Type B pancreatic cell (in vitro differentiated cells): ENCODE data around the gene CAPN10. TPM values are rescaled to one million over a fixed set of nuclear protein-coding genes. Genes with fewer than 3 reads are reported as not detected.

Experiments used
- DNase-seq: peaks from one replicate; pipeline ENCODE4 v3.0.0; 2021; ENCODE audit warnings: mixed read lengths; ENCODE audit not compliant: unreplicated experiment; ENCODE audit errors: extremely low spot score
- H3K27ac Mint-ChIP-seq: 2 replicates; pipeline ENCODE4 v1.8.0; 2021; ENCODE audit warnings: mild to moderate bottlenecking, mixed read lengths
- H3K27me3 Mint-ChIP-seq: 2 replicates; pipeline ENCODE4 v1.8.0; 2021; ENCODE audit warnings: mixed read lengths
- H3K36me3 Mint-ChIP-seq: 2 replicates; pipeline ENCODE4 v1.8.0; 2021; ENCODE audit warnings: mixed read lengths
- H3K4me1 Mint-ChIP-seq: one replicate; pipeline ENCODE4 v1.8.0; 2021; ENCODE audit warnings: mixed read lengths; ENCODE audit not compliant: unreplicated experiment
- H3K4me3 Mint-ChIP-seq: 2 replicates; pipeline ENCODE4 v1.8.0; 2021; ENCODE audit warnings: mild to moderate bottlenecking, mixed read lengths
- H3K9me3 Mint-ChIP-seq: 2 replicates; pipeline ENCODE4 v1.8.0; 2021; ENCODE audit warnings: mixed read lengths
- CTCF ChIP-seq: fragments of 200-600 bp; sonication (generic); conservative IDR thresholded peaks from 2 replicates; pipeline ENCODE4 v1.5.0; 2021; ENCODE audit warnings: antibody characterized with exemption, mild to moderate bottlenecking
- total RNA-seq: library from RNA; stranded (reverse); gene quantifications from 2 replicates; pipeline ENCODE4 v1.2.1, GENCODE V29; 2021; ENCODE audit warnings: low replicate concordance

Gene CAPN10
- total RNA-seq, 1 donor from 2014 or later = 55.2 TPM

- no peak for TF ChIP-seq CTCF
- Mint-ChIP-seq H3K27ac (no peak overlapping the region), H3K9me3 (no peaks in the 10 kb centered on the region), H3K36me3 (peaks cover 3% of the 10 kb centered on the region), H3K4me1 (peaks cover 1% of the 10 kb centered on the region), H3K27me3 (no peaks in the 10 kb centered on the region), H3K4me3 (no peak overlapping the region)
- DNase-seq = no peak
Measured at GRCh38 chr2:240599141-240599583, 12.6 kb downstream of the CAPN10 start.

GRCh38 chr2:240600451-240600961 is 14.0 kb downstream of the CAPN10 start:
- Mint-ChIP-seq H3K4me1 (peaks cover 9% of the 10 kb centered on the region), H3K9me3 (no peaks in the 10 kb centered on the region), H3K27me3 (no peaks in the 10 kb centered on the region), H3K36me3 (peaks cover 3% of the 10 kb centered on the region), H3K4me3 (no peak overlapping the region), H3K27ac (no peak overlapping the region)
- DNase-seq = no peak
- TF ChIP-seq CTCF = no peak

- Mint-ChIP-seq H3K9me3 (no peaks in the 10 kb centered on the region), H3K4me3 (no peak overlapping the region), H3K27ac (no peak overlapping the region), H3K36me3 (peaks cover 3% of the 10 kb centered on the region), H3K27me3 (no peaks in the 10 kb centered on the region), H3K4me1 (peaks cover 9% of the 10 kb centered on the region)
- no peak for DNase-seq
- TF ChIP-seq CTCF = no peak
Measured at GRCh38 chr2:240601061-240601830, 14.7 kb downstream of the CAPN10 start.

- peaks cover 3% of the 10 kb centered on the region for H3K36me3 Mint-ChIP-seq
- H3K4me1 Mint-ChIP-seq = peaks cover 9% of the 10 kb centered on the region
- no peak for TF ChIP-seq CTCF
- DNase-seq = no peak
- H3K9me3 Mint-ChIP-seq = no peaks in the 10 kb centered on the region
- H3K27me3 Mint-ChIP-seq = no peaks in the 10 kb centered on the region
- H3K4me3 Mint-ChIP-seq = no peak overlapping the region
- H3K27ac Mint-ChIP-seq = no peak overlapping the region
Measured at GRCh38 chr2:240601831-240602160, 15.3 kb downstream of the CAPN10 start.

GRCh38 chr2:240602266-240603050 is 15.9 kb downstream of the CAPN10 start:
- H3K4me3 Mint-ChIP-seq = no peak overlapping the region

More at GRCh38 chr2:240602266-240603050, 15.9 kb downstream of the CAPN10 start:
- H3K27me3 Mint-ChIP-seq = no peaks in the 10 kb centered on the region
- peaks cover 3% of the 10 kb centered on the region for H3K36me3 Mint-ChIP-seq
- no peaks in the 10 kb centered on the region for H3K9me3 Mint-ChIP-seq
- DNase-seq = no peak
- no peak for TF ChIP-seq CTCF
- H3K4me1 Mint-ChIP-seq = peaks cover 9% of the 10 kb centered on the region
- H3K27ac Mint-ChIP-seq = no peak overlapping the region
